HepG2 (cell line): ENCODE results near the gene DGUOK. TPM values are rescaled to one million over a fixed set of nuclear protein-coding genes. Genes with fewer than 3 reads are reported as not detected.

Experiments used
- ATAC-seq: fragments of 200-7000 bp; cut with Tn5 transposase; 3 replicates; pipeline ENCODE4 v1.9.1; 2020; ENCODE audit warnings: mild to moderate bottlenecking, moderate library complexity
- BruUV-seq: library from RNA; stranded (reverse); fragments of 400-500 nt; replicated peaks from 2 replicates; lab custom pipeline; 2021; lab: Mats Ljungman, UMichigan
- CTCF ChIA-PET: fragments of 300-600 bp; formaldehyde crosslinking; extraction: SDS; loops from one replicate; lab custom pipeline; 2021; ENCODE audit warnings: low total read pairs, inconsistent platforms, low intra/inter-chr PET ratio; lab: Yijun Ruan, JAX
- POLR2A ChIA-PET: fragments of 350-600 bp; sonication (Branson Sonifier 250); formaldehyde crosslinking; loops from one replicate; lab custom pipeline; 2020; ENCODE audit warnings: antibody characterized with exemption, inconsistent platforms; lab: Yijun Ruan, JAX
- DNase-seq: peaks from one replicate; pipeline ENCODE4 v3.0.0-alpha.2; 2015; ENCODE audit warnings: low spot score
- FAIRE-seq: peaks from 3 replicates; lab custom pipeline; 2011; peaks lifted over from hg19 to GRCh38; lab: Jason Lieb, UNC
- H2AFZ ChIP-seq: one replicate; pipeline ENCODE4 v1.6.1; 2011; ENCODE audit warnings: low read length, inconsistent platforms
- H3K27ac ChIP-seq: fragments of 300-600 bp; 3 replicates; pipeline ENCODE4 v1.8.0; 2011; ENCODE audit warnings: mixed run types, mild to moderate bottlenecking, mixed read lengths, low read length, inconsistent platforms; ENCODE audit not compliant: insufficient read depth; ENCODE audit errors: extremely low read length
- H3K27me3 ChIP-seq, 2 experiments: fragments of 200-600 bp in 1 of 2; 2 replicates in 1 of 2; 3 replicates in 1 of 2; pipeline versions ENCODE4 v1.6.0 to v1.8.0; 2011; ENCODE audit warnings: low read length in 2 of 2, mild to moderate bottlenecking in 2 of 2, moderate library complexity in 2 of 2, inconsistent platforms in 1 of 2; ENCODE audit not compliant: insufficient read depth in 2 of 2, control insufficient read depth in 1 of 2
- H3K36me3 ChIP-seq, 2 experiments: fragments of 200-600 bp in 1 of 2; replicated peaks in 1 of 2; 2 replicates in 1 of 2; 3 replicates in 1 of 2; pipeline versions ENCODE4 v1.5.1 to v1.8.0; 2011; ENCODE audit warnings: low read length in 2 of 2, inconsistent platforms in 1 of 2; ENCODE audit not compliant: insufficient read depth in 2 of 2, control insufficient read depth in 1 of 2
- H3K4me1 ChIP-seq: 2 replicates; pipeline ENCODE4 v1.5.1; 2012; ENCODE audit warnings: low read length, inconsistent platforms; ENCODE audit not compliant: insufficient read depth
- H3K4me2 ChIP-seq: 2 replicates; pipeline ENCODE4 v1.6.0; 2011; ENCODE audit warnings: low read depth, low read length, inconsistent platforms
- H3K4me3 ChIP-seq, 3 experiments: fragments of 200-600 bp in 1 of 3; sonication (generic), shearing (Covaris generic) in 1 of 3; replicated peaks in 1 of 3; 2 replicates each; pipeline ENCODE4 v1.5.1; 2011 to 2016; ENCODE audit warnings: low read length in 3 of 3, inconsistent platforms in 2 of 3, low read depth in 2 of 3, mild to moderate bottlenecking in 2 of 3, control low read depth in 1 of 3, mixed read lengths in 1 of 3; ENCODE audit not compliant: insufficient read depth in 1 of 3
- H3K79me2 ChIP-seq: one replicate; pipeline ENCODE4 v1.6.1; 2011; ENCODE audit warnings: low read length, inconsistent platforms; ENCODE audit not compliant: insufficient read depth
- H3K9ac ChIP-seq: 2 replicates; pipeline ENCODE4 v1.6.0; 2011; ENCODE audit warnings: mild to moderate bottlenecking, low read depth, low read length, inconsistent platforms; ENCODE audit not compliant: insufficient read depth
- H3K9me3 ChIP-seq: 2 replicates; pipeline ENCODE4 v1.5.1; 2012; ENCODE audit warnings: mild to moderate bottlenecking, low read length
- H4K20me1 ChIP-seq: 2 replicates; pipeline ENCODE4 v1.6.0; 2011; ENCODE audit warnings: inconsistent platforms, mild to moderate bottlenecking, low read length, moderate library complexity; ENCODE audit not compliant: insufficient read depth
- AGO2 ChIP-seq: fragments of 200-400 bp; formaldehyde crosslinking; optimal IDR thresholded peaks from 2 replicates; pipeline ENCODE3; 2017; ENCODE audit warnings: mild to moderate bottlenecking, low read depth, low read length, moderate library complexity
- ARHGAP35 ChIP-seq: sonication (generic); formaldehyde crosslinking; IDR thresholded peaks from 2 replicates; pipeline ENCODE4 v1.9.0; 2022; ENCODE audit warnings: mild to moderate bottlenecking, inconsistent platforms, moderate library complexity, missing genetic modification reagents, borderline replicate concordance
- KDM5B ChIP-seq: sonication (generic); formaldehyde crosslinking; IDR thresholded peaks from 2 replicates; pipeline ENCODE4 v1.4.0; 2020; ENCODE audit warnings: missing genetic modification reagents, mild to moderate bottlenecking, borderline replicate concordance
- MBD4 ChIP-seq: IDR thresholded peaks from 2 replicates; pipeline ENCODE4 v1.6.1; 2012; ENCODE audit warnings: low read length, inconsistent platforms, borderline replicate concordance
- NCOA2 ChIP-seq: sonication (generic); formaldehyde crosslinking; IDR thresholded peaks from 2 replicates; pipeline ENCODE4 v1.8.0; 2022; ENCODE audit warnings: inconsistent platforms
- NRL ChIP-seq: sonication (generic); formaldehyde crosslinking; IDR thresholded peaks from 2 replicates; pipeline ENCODE4 v1.5.0; 2020; ENCODE audit warnings: missing genetic modification reagents, mild to moderate bottlenecking, moderate library complexity, borderline replicate concordance
- SALL2 ChIP-seq: sonication (generic); formaldehyde crosslinking; IDR thresholded peaks from 2 replicates; pipeline ENCODE4 v1.8.1; 2023; ENCODE audit warnings: mild to moderate bottlenecking, missing genetic modification reagents, inconsistent platforms
- SUZ12 ChIP-seq: fragments of 150-350 bp; IDR thresholded peaks from 2 replicates; pipeline ENCODE4 v1.6.1; 2014; ENCODE audit warnings: low read depth, low read length
- TEF ChIP-seq: sonication (generic); formaldehyde crosslinking; IDR thresholded peaks from 2 replicates; pipeline ENCODE4 v1.5.0; 2020; ENCODE audit warnings: missing genetic modification reagents
- ZBTB3 ChIP-seq: sonication (generic); formaldehyde crosslinking; IDR thresholded peaks from 2 replicates; pipeline ENCODE4 v1.4.0; 2020; ENCODE audit warnings: low read depth, mild to moderate bottlenecking, moderate library complexity, missing genetic modification reagents, borderline replicate concordance
- ZBTB40 ChIP-seq, 2 experiments: fragments of 450-650 bp in 1 of 2; sonication (generic) in 1 of 2; formaldehyde crosslinking in 1 of 2; IDR thresholded peaks; 2 replicates each; pipeline versions ENCODE4 v1.6.1 to v1.8.0; 2016 to 2022; ENCODE audit warnings: antibody characterized with exemption in 1 of 2, mild to moderate bottlenecking in 1 of 2, missing genetic modification reagents in 1 of 2
- ZFY ChIP-seq: sonication (generic); formaldehyde crosslinking; IDR thresholded peaks from 2 replicates; pipeline ENCODE4 v1.4.0; 2020; ENCODE audit warnings: missing genetic modification reagents
- ZNF556 ChIP-seq: sonication (generic); formaldehyde crosslinking; IDR thresholded peaks from 2 replicates; pipeline ENCODE4 v1.4.0; 2020; ENCODE audit warnings: mild to moderate bottlenecking, missing genetic modification reagents, borderline replicate concordance
- WGBS: methylation state at CpG from one replicate; pipeline ENCODE4 v1.1.6; 2017; ENCODE audit warnings: low lambda C conversion rate; 5-methylcytosine and 5-hydroxymethylcytosine counted together
- in situ Hi-C: cut with HindIII; loops from 2 replicates; pipeline ENCODE4 v1.10.0; 2017; ENCODE audit warnings: low pct_unique_long_range_greater_than_20kb; ENCODE audit not compliant: extremely low pct_ligation_motif_present
- intact Hi-C: fragments of 100-400 bp; cut with micrococcal nuclease; formaldehyde crosslinking; loops from one replicate; pipeline ENCODE4 v1.10.0; 2022; ENCODE audit not compliant: unreplicated experiment
- polyA plus RNA-seq, 8 experiments: library from polyadenylated mRNA; depleted of rRNA in 3 of 8; stranded (reverse) in 7 of 8; unstranded in 1 of 8; fragments of >200 nt; fragmentation: Illumina TruSeq in 4 of 8; extraction: Trizol in 4 of 8; gene quantifications; 2 replicates each; pipeline versions ENCODE4 v1.2.1 to v1.2.3, GENCODE V29; 2011 to 2016; ENCODE audit warnings: low read depth in 4 of 8, missing spikeins in 1 of 8, mixed read lengths in 1 of 8; ENCODE audit not compliant: insufficient read depth in 1 of 8
- total RNA-seq, 5 experiments: library from RNA; depleted of rRNA; stranded (reverse); fragments of >200 nt; fragmentation: Illumina TruSeq; extraction: Trizol; gene quantifications; 2 replicates each; pipeline ENCODE4 v1.2.3, GENCODE V29; 2016; ENCODE audit warnings: low read depth in 1 of 5

Gene DGUOK
- total and polyA plus RNA-seq, 2 of the 13 experiments (the other 11 are each of a cell fraction or from before 2014, with no cell fraction given): 105 to 137 TPM

GRCh38 chr2:74002505-74003421 lies 76.1 kb downstream of the DGUOK start:
- WGBS: 28% methylated on average over 40 of the region's 68 CpGs
- no TSS peak for BruUV-seq
- intact Hi-C loops: no loop called here
- Histone ChIP-seq H2AFZ (no peak overlapping the region), H3K36me3 (peaks cover 9 to 42% of the 10 kb centered on the region in 2 experiments), H3K4me3 (peak overlapping the region; percentile 38 to 72 (median 56)), H3K9me3 (no peaks in the 10 kb centered on the region), H3K9ac (peak overlapping the region; percentile 56; the same call in 1 of the 2 replicates), H3K4me2 (peak overlapping the region; percentile 91), H4K20me1 (peaks cover 17% of the 10 kb centered on the region; the same call in 1 of the 2 replicates), H3K27ac (no peak overlapping the region), H3K4me1 (peaks cover 33% of the 10 kb centered on the region), H3K79me2 (peaks cover 33% of the 10 kb centered on the region), H3K27me3 (no peaks in the 10 kb centered on the region)
- in situ Hi-C loops: no loop called here
- peak; percentile 18 for FAIRE-seq
- peak; percentile 96 for ATAC-seq
- ChIA-PET POLR2A (interaction anchor here (0.5 to 1.7 kb wide), 4 partner anchors 14 to 118 kb away, joined by 3 to 6 read pairs (median 3); no protein-coding TSS in a partner anchor), CTCF (no interaction called here)
- DNase-seq: peak; percentile 61
- TF ChIP-seq ARHGAP35 (CRISPR knock-in tag): no peak
- no peak for TF ChIP-seq NRL (CRISPR knock-in tag)
- no peak for TF ChIP-seq AGO2
- TF ChIP-seq ZBTB3 (CRISPR knock-in tag): no peak
- TF ChIP-seq ZBTB40 (IDR thresholded peaks at IDR 0.05): no peak
- no peak; the same call in 1 of the 2 replicates for TF ChIP-seq ZBTB40 (CRISPR knock-in tag; IDR thresholded peaks at IDR 0.05)
- no peak for TF ChIP-seq MBD4
- 0 out of 2 replicates have a peak, but pooled peaks have one; percentile 41 for TF ChIP-seq SALL2 (CRISPR knock-in tag)
- TF ChIP-seq TEF (CRISPR knock-in tag): no peak
- TF ChIP-seq ZFY (CRISPR knock-in tag): peak; percentile 47
- TF ChIP-seq SUZ12: no peak
- no peak for TF ChIP-seq NCOA2 (CRISPR knock-in tag)
- TF ChIP-seq KDM5B (CRISPR knock-in tag): peak; percentile 30; the same call in 1 of the 2 replicates
- 0 out of 2 replicates have a peak, but pooled peaks have one; percentile 80 for TF ChIP-seq ZNF556
